PC-3 (cell line): ENCODE results near the gene GSTT2B.

Experiments used
- EZH2 ChIP-seq: fragments of 300-600 bp; sonication (generic); IDR thresholded peaks from one replicate; pipeline ENCODE4 v1.6.1; 2017; ENCODE audit warnings: antibody characterized with exemption, mild to moderate bottlenecking, low read length; ENCODE audit not compliant: unreplicated experiment
- EZH2phosphoT487 ChIP-seq: fragments of 300-600 bp; sonication (generic); IDR thresholded peaks from 2 replicates; pipeline ENCODE4 v1.6.1; 2018; ENCODE audit warnings: mild to moderate bottlenecking, antibody characterized with exemption, low read length, borderline replicate concordance
- TF ChIP-seq, protein P1 (sequence below): fragments of 300-600 bp; sonication (generic); conservative IDR thresholded peaks from 2 replicates; pipeline ENCODE4 v1.5.1; 2017; ENCODE audit warnings: antibody characterized with exemption, low read depth, mild to moderate bottlenecking, low read length

DNA sequence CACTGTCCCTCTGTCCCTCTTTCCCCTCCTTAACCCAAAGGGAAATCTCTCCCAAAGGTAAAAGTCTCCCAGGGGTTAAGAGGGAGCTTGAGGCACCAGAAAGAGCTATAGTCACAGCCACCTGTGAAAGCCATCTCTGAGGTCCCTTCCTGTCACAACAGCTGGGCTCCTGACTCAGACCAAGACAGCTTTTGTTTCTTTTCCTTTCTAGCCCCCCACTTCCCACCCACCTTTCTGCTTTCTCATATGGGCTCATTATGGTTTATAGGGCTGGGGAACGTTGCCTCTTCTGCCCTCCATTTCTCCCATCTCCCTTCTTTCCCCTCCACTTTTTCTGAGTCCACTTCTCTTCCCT lies 47.7 kb downstream of the GSTT2B start:
- TF ChIP-seq, protein P1, sequence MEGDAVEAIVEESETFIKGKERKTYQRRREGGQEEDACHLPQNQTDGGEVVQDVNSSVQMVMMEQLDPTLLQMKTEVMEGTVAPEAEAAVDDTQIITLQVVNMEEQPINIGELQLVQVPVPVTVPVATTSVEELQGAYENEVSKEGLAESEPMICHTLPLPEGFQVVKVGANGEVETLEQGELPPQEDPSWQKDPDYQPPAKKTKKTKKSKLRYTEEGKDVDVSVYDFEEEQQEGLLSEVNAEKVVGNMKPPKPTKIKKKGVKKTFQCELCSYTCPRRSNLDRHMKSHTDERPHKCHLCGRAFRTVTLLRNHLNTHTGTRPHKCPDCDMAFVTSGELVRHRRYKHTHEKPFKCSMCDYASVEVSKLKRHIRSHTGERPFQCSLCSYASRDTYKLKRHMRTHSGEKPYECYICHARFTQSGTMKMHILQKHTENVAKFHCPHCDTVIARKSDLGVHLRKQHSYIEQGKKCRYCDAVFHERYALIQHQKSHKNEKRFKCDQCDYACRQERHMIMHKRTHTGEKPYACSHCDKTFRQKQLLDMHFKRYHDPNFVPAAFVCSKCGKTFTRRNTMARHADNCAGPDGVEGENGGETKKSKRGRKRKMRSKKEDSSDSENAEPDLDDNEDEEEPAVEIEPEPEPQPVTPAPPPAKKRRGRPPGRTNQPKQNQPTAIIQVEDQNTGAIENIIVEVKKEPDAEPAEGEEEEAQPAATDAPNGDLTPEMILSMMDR = no peak
- no peak for TF ChIP-seq EZH2phosphoT487
- no peak for TF ChIP-seq EZH2
